Adipocyte (in vitro differentiated cells): ENCODE results near the gene ADAMTS7.
"Not testable (repeated sequence)": the region's sequence is repeated elsewhere in the genome, so short reads cannot be mapped to it uniquely, and the experiment has no call there.

Source experiments
- DNase-seq: peaks from one replicate; pipeline ENCODE4 v3.0.0-alpha.2; 2015; ENCODE audit warnings: low read depth
- H3K27me3 ChIP-seq: replicated peaks from 2 replicates; pipeline ENCODE4 v1.7.0; 2013; ENCODE audit warnings: mild to moderate bottlenecking, low read length, moderate library complexity; ENCODE audit not compliant: control insufficient read depth, insufficient read depth
- H3K36me3 ChIP-seq: 2 replicates; pipeline ENCODE4 v1.7.0; 2013; ENCODE audit warnings: low read length, mild to moderate bottlenecking, moderate library complexity; ENCODE audit not compliant: control insufficient read depth, insufficient read depth, severe bottlenecking
- H3K4me1 ChIP-seq: 2 replicates; pipeline ENCODE4 v1.7.0; 2013; ENCODE audit warnings: mild to moderate bottlenecking, low read length, moderate library complexity; ENCODE audit not compliant: control insufficient read depth, insufficient read depth
- H3K4me3 ChIP-seq: 2 replicates; pipeline ENCODE4 v1.7.0; 2013; ENCODE audit warnings: mild to moderate bottlenecking, low read length, moderate library complexity
- H3K9ac ChIP-seq: 2 replicates; pipeline ENCODE4 v1.7.0; 2013; ENCODE audit warnings: mild to moderate bottlenecking, low read length, moderate library complexity
- H3K9me3 ChIP-seq: 2 replicates; pipeline ENCODE4 v1.7.0; 2013; ENCODE audit warnings: mild to moderate bottlenecking, low read length, moderate library complexity; ENCODE audit not compliant: control insufficient read depth

The ADAMTS7 gene

GRCh38 chr15:78769473-78770225 lies 41.6 kb downstream of the ADAMTS7 start:
- DNase-seq, H3K9ac ChIP-seq: not testable (repeated sequence)

GRCh38 chr15:78768531-78769408 lies 42.5 kb downstream of the ADAMTS7 start:
- Histone ChIP-seq H3K4me3 (no peak overlapping the region), H3K9me3 (no peaks in the 10 kb centered on the region), H3K36me3 (no peaks in the 10 kb centered on the region), H3K4me1 (no peaks in the 10 kb centered on the region), H3K27me3 (no peaks in the 10 kb centered on the region), H3K9ac (no peak overlapping the region)
- no peak for DNase-seq

More at GRCh38 chr15:78769473-78770225, 41.6 kb downstream of the ADAMTS7 start:
- not testable (repeated sequence) for H3K36me3 ChIP-seq, H3K4me1 ChIP-seq, H3K27me3 ChIP-seq, H3K9me3 ChIP-seq, H3K4me3 ChIP-seq

- Histone ChIP-seq H3K9ac (no peak overlapping the region), H3K36me3 (no peaks in the 10 kb centered on the region), H3K4me1 (no peaks in the 10 kb centered on the region), H3K9me3 (no peaks in the 10 kb centered on the region), H3K27me3 (no peaks in the 10 kb centered on the region), H3K4me3 (no peak overlapping the region)
- DNase-seq: no peak
Measured at GRCh38 chr15:78768096-78768495, 43.2 kb downstream of the ADAMTS7 start.

GRCh38 chr15:78767331-78767951 lies 43.8 kb downstream of the ADAMTS7 start:
- Histone ChIP-seq H3K9me3 (no peaks in the 10 kb centered on the region), H3K9ac (no peak overlapping the region), H3K27me3 (no peaks in the 10 kb centered on the region), H3K36me3 (no peaks in the 10 kb centered on the region), H3K4me3 (no peak overlapping the region), H3K4me1 (no peaks in the 10 kb centered on the region)
- DNase-seq: no peak

GRCh38 chr15:78766641-78767071 lies 44.6 kb downstream of the ADAMTS7 start:
- not testable (repeated sequence) for H3K27me3 ChIP-seq, H3K4me3 ChIP-seq

GRCh38 chr15:78766041-78766440 lies 45.2 kb downstream of the ADAMTS7 start:
- Histone ChIP-seq H3K4me1 (no peaks in the 10 kb centered on the region), H3K36me3 (no peaks in the 10 kb centered on the region), H3K27me3 (no peaks in the 10 kb centered on the region), H3K9me3 (no peaks in the 10 kb centered on the region), H3K9ac (no peak overlapping the region), H3K4me3 (no peak overlapping the region)
- no peak for DNase-seq

More at GRCh38 chr15:78766641-78767071, 44.6 kb downstream of the ADAMTS7 start:
- DNase-seq, H3K36me3 ChIP-seq, H3K9ac ChIP-seq, H3K9me3 ChIP-seq, H3K4me1 ChIP-seq: not testable (repeated sequence)

- not testable (repeated sequence) for H3K9me3 ChIP-seq, H3K9ac ChIP-seq, H3K27me3 ChIP-seq, H3K4me1 ChIP-seq, H3K4me3 ChIP-seq, H3K36me3 ChIP-seq, DNase-seq
Measured at GRCh38 chr15:78765154-78765860, 46.0 kb downstream of the ADAMTS7 start.

- not testable (repeated sequence) for H3K4me3 ChIP-seq, H3K9ac ChIP-seq, DNase-seq, H3K36me3 ChIP-seq, H3K9me3 ChIP-seq, H3K4me1 ChIP-seq, H3K27me3 ChIP-seq
Measured at GRCh38 chr15:78764340-78765153, 46.7 kb downstream of the ADAMTS7 start.

- no peak overlapping the region for H3K4me3 ChIP-seq
- no peak for DNase-seq
- H3K27me3 ChIP-seq: no peaks in the 10 kb centered on the region
- no peaks in the 10 kb centered on the region for H3K9me3 ChIP-seq
- H3K36me3 ChIP-seq: no peaks in the 10 kb centered on the region
- peaks cover 9% of the 10 kb centered on the region for H3K4me1 ChIP-seq
- H3K9ac ChIP-seq: no peak overlapping the region
Measured at GRCh38 chr15:78763796-78764241, 47.4 kb downstream of the ADAMTS7 start.

- DNase-seq: no peak
- Histone ChIP-seq H3K27me3 (no peaks in the 10 kb centered on the region), H3K9ac (no peak overlapping the region), H3K9me3 (no peaks in the 10 kb centered on the region), H3K4me3 (no peak overlapping the region), H3K36me3 (no peaks in the 10 kb centered on the region), H3K4me1 (peaks cover 9% of the 10 kb centered on the region)
Measured at GRCh38 chr15:78762985-78763795, 48.1 kb downstream of the ADAMTS7 start.
